GM19463 (cell line): ENCODE data around the gene PSMC1.
A peak's percentile ranks its signal among the peaks of the same experiment; 100 is the strongest.
"Not testable (repeated sequence)": the region's sequence is repeated elsewhere in the genome, so short reads cannot be mapped to it uniquely, and the experiment has no call there.

Source experiments
- ATAC-seq: cut with Tn5 transposase; IDR thresholded peaks from one replicate; pipeline ENCODE4 v1.9.1; 2021; ENCODE audit warnings: mild to moderate bottlenecking, moderate library complexity; ENCODE audit not compliant: unreplicated experiment

PSMC1 gene

GRCh38 chr14:90256354-90257131 lies at the start of gene PSMC1:
Gene PSMC1, plus strand, starts transcription at chr14:90256553. Its CDS starts 45 bp downstream, at chr14:90256598.
- ATAC-seq = peak; percentile 95

- ATAC-seq = no peak
These were observed 43.1 kb upstream of the PSMC1 start for GRCh38 chr14:90213099-90213748.

- ATAC-seq = no peak
These were observed 27.9 kb upstream of the PSMC1 start for GRCh38 chr14:90228478-90228877.

- not testable (repeated sequence) for ATAC-seq
These were observed 26.4 kb upstream of the PSMC1 start for GRCh38 chr14:90229942-90230341.

GRCh38 chr14:90235179-90235976 lies 21.0 kb upstream of the PSMC1 start:
- ATAC-seq = peak; percentile 70

- ATAC-seq = no peak
These were observed 17.2 kb upstream of the PSMC1 start for GRCh38 chr14:90239139-90239538.

- no peak for ATAC-seq
These were observed 13.9 kb upstream of the PSMC1 start for GRCh38 chr14:90242444-90242843.

- ATAC-seq = no peak
These were observed 9.4 kb upstream of the PSMC1 start for GRCh38 chr14:90246936-90247335.

GRCh38 chr14:90247441-90247840 lies 8.9 kb upstream of the PSMC1 start:
- ATAC-seq = not testable (repeated sequence)

- ATAC-seq = no peak
These were observed 7.8 kb upstream of the PSMC1 start for GRCh38 chr14:90248594-90248993.

- no peak for ATAC-seq
These were observed 2.5 kb upstream of the PSMC1 start for GRCh38 chr14:90253826-90254225.

- no peak for ATAC-seq
These were observed 482 bp upstream of the PSMC1 start for GRCh38 chr14:90255871-90256270.

GRCh38 chr14:90263748-90264449 lies 7.5 kb downstream of the PSMC1 start:
- ATAC-seq = peak; percentile 86

GRCh38 chr14:90266441-90267154 lies 10.2 kb downstream of the PSMC1 start:
- no peak for ATAC-seq

- ATAC-seq = no peak
These were observed 12.1 kb downstream of the PSMC1 start for GRCh38 chr14:90268420-90268819.

GRCh38 chr14:90272523-90272922 lies 16.2 kb downstream of the PSMC1 start:
- ATAC-seq = no peak

GRCh38 chr14:90273532-90273931 lies 17.2 kb downstream of the PSMC1 start:
- no peak for ATAC-seq

- no peak for ATAC-seq
These were observed 17.7 kb downstream of the PSMC1 start for GRCh38 chr14:90274019-90274418.

GRCh38 chr14:90274808-90275457 lies 18.6 kb downstream of the PSMC1 start:
- no peak for ATAC-seq

GRCh38 chr14:90275458-90275814 lies 19.1 kb downstream of the PSMC1 start:
- no peak for ATAC-seq
